Hepatocyte (in vitro differentiated cells): ENCODE results near the gene COX20. TPM values are rescaled to one million over a fixed set of nuclear protein-coding genes. Genes with fewer than 3 reads are reported as not detected.

Experiments
- DNase-seq: peaks from one replicate; pipeline ENCODE4 v3.0.0-alpha.2; 2016; ENCODE audit warnings: low spot score
- H2AFZ ChIP-seq: fragments of 200-600 bp; sonication (generic); 2 replicates; pipeline ENCODE4 v1.6.0; 2016; ENCODE audit warnings: antibody characterized with exemption, mild to moderate bottlenecking
- H3K27ac ChIP-seq: fragments of 200-600 bp; sonication (generic); 2 replicates; pipeline ENCODE4 v1.5.1; 2016; ENCODE audit warnings: mild to moderate bottlenecking
- H3K27me3 ChIP-seq: fragments of 200-600 bp; sonication (generic); 2 replicates; pipeline ENCODE4 v1.6.1; 2016
- H3K36me3 ChIP-seq: fragments of 200-600 bp; sonication (generic); replicated peaks from 2 replicates; pipeline ENCODE4 v1.5.1; 2016; ENCODE audit warnings: low read depth; ENCODE audit not compliant: insufficient read depth
- H3K4me1 ChIP-seq: fragments of 200-600 bp; sonication (generic); 2 replicates; pipeline ENCODE4 v1.5.1; 2016; ENCODE audit warnings: mild to moderate bottlenecking, moderate library complexity; ENCODE audit not compliant: insufficient read depth
- H3K4me2 ChIP-seq: fragments of 200-600 bp; sonication (generic); 2 replicates; pipeline ENCODE4 v1.6.0; 2016
- H3K4me3 ChIP-seq: fragments of 200-600 bp; sonication (generic); 2 replicates; pipeline ENCODE4 v1.5.1; 2016; ENCODE audit warnings: mild to moderate bottlenecking
- H3K79me2 ChIP-seq: fragments of 200-600 bp; sonication (generic); 2 replicates; pipeline ENCODE4 v1.6.0; 2017; ENCODE audit warnings: mild to moderate bottlenecking
- H3K9me2 ChIP-seq: fragments of 200-600 bp; sonication (generic); replicated peaks from 2 replicates; pipeline ENCODE4 v1.6.0; 2017; ENCODE audit warnings: mild to moderate bottlenecking; ENCODE audit not compliant: insufficient read depth
- H3K9me3 ChIP-seq: fragments of 200-600 bp; sonication (generic); 2 replicates; pipeline ENCODE4 v1.5.1; 2016; ENCODE audit warnings: low read depth, mild to moderate bottlenecking
- H4K20me1 ChIP-seq: fragments of 200-600 bp; sonication (generic); 2 replicates; pipeline ENCODE4 v1.6.0; 2016; ENCODE audit warnings: mild to moderate bottlenecking; ENCODE audit not compliant: insufficient read depth, poor library complexity, severe bottlenecking
- EZH2 ChIP-seq: fragments of 200-600 bp; sonication (generic); IDR thresholded peaks from 2 replicates; pipeline ENCODE4 v1.6.1; 2016; ENCODE audit warnings: antibody characterized with exemption, mild to moderate bottlenecking, borderline replicate concordance
- EZH2phosphoT487 ChIP-seq: fragments of 200-600 bp; sonication (generic); IDR thresholded peaks from one replicate; pipeline ENCODE4 v1.6.1; 2018; ENCODE audit warnings: antibody characterized with exemption, mild to moderate bottlenecking, low read depth, moderate library complexity; ENCODE audit not compliant: unreplicated experiment, severe bottlenecking
- WGBS: methylation state at CpG from one replicate; pipeline ENCODE4 v1.1.6; 2016; ENCODE audit warnings: low lambda C conversion rate; ENCODE audit errors: missing lambda C conversion rate; 5-methylcytosine and 5-hydroxymethylcytosine counted together
- polyA plus RNA-seq: library from polyadenylated mRNA; unstranded; fragments of >200 nt; fragmentation: Nextera tagmentation; extraction: Ambion mirVana; gene quantifications from 2 replicates; pipeline ENCODE4 v1.2.1, GENCODE V29; 2016
- total RNA-seq: library from RNA; depleted of rRNA; stranded (reverse); fragments of >200 nt; gene quantifications from 2 replicates; pipeline ENCODE4 v1.2.3, GENCODE V29; 2014
- TF ChIP-seq, protein P1 (sequence below): fragments of 200-600 bp; sonication (generic); IDR thresholded peaks from 2 replicates; pipeline ENCODE4 v1.5.1; 2016; ENCODE audit warnings: antibody characterized with exemption, mild to moderate bottlenecking; ENCODE audit not compliant: poor library complexity

The COX20 gene
- total and polyA plus RNA-seq, 2 experiments from 2014 or later, result 32.0 to 61.9 TPM

DNA sequence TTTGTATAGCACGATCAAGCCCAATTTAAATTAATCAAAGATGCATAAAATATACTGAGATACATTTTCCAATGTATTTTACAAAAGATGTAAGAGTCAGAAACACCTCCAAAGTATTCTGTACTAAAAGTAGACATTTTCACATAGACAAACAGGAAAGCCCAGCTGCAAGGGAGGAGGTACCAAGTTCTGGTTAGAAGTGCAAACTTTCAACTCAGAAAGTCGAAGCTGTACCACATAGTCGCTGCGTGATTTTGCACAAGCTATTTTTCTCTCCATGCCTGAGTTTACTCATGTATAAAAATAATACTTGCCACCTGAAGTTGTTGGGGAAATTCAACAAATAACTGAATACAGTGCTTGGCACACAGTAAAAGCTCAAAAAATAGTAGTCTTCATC lies 34.5 kb downstream of the COX20 start:
- WGBS, result 97% methylated on average over 4 of the region's 4 CpGs
- Histone ChIP-seq H3K9me2 (no peaks in the 10 kb centered on the region), H3K36me3 (no peaks in the 10 kb centered on the region), H3K27ac (no peak overlapping the region), H3K27me3 (no peaks in the 10 kb centered on the region), H3K4me1 (peaks cover 17% of the 10 kb centered on the region), H3K4me2 (no peak overlapping the region), H3K4me3 (no peak overlapping the region), H4K20me1 (no peaks in the 10 kb centered on the region), H3K79me2 (peaks cover 2% of the 10 kb centered on the region), H3K9me3 (no peaks in the 10 kb centered on the region), H2AFZ (no peak overlapping the region)
- TF ChIP-seq, protein P1, sequence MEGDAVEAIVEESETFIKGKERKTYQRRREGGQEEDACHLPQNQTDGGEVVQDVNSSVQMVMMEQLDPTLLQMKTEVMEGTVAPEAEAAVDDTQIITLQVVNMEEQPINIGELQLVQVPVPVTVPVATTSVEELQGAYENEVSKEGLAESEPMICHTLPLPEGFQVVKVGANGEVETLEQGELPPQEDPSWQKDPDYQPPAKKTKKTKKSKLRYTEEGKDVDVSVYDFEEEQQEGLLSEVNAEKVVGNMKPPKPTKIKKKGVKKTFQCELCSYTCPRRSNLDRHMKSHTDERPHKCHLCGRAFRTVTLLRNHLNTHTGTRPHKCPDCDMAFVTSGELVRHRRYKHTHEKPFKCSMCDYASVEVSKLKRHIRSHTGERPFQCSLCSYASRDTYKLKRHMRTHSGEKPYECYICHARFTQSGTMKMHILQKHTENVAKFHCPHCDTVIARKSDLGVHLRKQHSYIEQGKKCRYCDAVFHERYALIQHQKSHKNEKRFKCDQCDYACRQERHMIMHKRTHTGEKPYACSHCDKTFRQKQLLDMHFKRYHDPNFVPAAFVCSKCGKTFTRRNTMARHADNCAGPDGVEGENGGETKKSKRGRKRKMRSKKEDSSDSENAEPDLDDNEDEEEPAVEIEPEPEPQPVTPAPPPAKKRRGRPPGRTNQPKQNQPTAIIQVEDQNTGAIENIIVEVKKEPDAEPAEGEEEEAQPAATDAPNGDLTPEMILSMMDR, result no peak
- TF ChIP-seq EZH2, result no peak
- no peak for TF ChIP-seq EZH2phosphoT487
- no peak for DNase-seq

DNA sequence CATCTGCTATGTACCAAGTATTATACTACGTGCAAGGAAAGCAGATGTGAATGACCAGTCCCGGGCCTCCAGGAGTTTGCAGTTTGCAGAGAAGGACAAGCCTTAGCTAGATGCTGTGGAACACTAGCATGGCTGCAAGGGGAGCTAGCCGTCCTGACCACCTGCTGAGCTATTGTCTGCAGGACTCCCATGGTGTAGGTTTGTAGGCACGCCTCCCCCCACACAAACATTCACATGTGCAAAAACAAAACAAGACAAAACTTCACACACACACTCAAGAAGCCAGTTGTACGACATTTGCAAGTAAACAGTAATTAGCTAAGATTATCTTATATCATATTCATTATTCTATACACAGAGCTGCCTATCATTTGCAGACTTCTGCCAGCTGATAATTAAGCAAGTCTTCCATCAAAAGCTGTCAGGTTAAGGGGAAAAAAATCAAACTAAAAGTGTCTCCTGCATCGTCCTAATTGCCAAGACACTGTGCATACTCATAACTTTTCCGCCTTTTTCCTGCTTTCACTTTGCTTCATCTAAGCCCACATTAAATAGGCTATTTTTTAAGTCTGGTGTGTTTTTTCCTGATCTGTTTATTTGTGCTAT lies 39.6 kb downstream of the COX20 start:
- Histone ChIP-seq H4K20me1 (no peaks in the 10 kb centered on the region), H3K9me2 (no peaks in the 10 kb centered on the region), H3K79me2 (no peaks in the 10 kb centered on the region), H3K4me2 (no peak overlapping the region), H2AFZ (no peak overlapping the region), H3K9me3 (no peaks in the 10 kb centered on the region), H3K4me1 (no peaks in the 10 kb centered on the region), H3K27ac (no peak overlapping the region), H3K36me3 (no peaks in the 10 kb centered on the region), H3K27me3 (no peaks in the 10 kb centered on the region), H3K4me3 (no peak overlapping the region)
- 70% methylated on average over 7 of the region's 7 CpGs for WGBS
- DNase-seq, result no peak
- TF ChIP-seq, protein P1, result no peak
- no peak for TF ChIP-seq EZH2

DNA sequence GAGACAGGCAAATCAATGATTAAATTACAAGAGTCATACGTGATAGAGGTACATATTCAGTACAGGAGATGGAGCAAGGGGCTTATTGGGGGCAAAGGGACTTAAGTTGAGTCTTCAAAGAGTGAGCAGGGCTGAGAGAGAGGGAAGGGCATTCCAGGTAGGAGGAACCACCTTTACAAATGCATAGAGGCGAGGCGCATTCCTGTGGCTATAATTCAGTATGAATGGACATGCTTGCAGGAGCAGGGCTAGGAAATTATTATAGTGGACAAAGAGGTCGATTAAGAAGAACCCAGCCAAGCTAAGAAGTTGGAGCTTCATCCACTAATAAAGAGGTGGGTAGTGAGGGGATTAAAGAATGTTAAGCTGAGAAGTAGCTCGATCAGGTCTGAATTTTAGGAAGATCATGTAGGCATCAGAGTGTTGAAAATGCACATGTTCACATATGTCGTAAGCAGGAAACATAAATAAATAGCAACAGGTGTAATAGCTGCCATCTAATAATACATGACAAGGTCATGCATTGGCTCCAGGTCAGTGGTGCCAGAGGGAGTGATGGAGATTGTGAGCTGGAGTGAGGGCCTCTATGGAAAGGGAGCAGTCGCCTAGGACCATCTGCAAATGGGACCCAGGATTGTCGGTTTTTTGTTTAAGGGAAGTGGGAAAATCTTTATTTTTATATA lies 40.9 kb downstream of the COX20 start:
- H3K9me3 ChIP-seq, result no peaks in the 10 kb centered on the region
- no peak overlapping the region for H3K27ac ChIP-seq
- no peaks in the 10 kb centered on the region for H3K27me3 ChIP-seq
- H3K4me2 ChIP-seq, result no peak overlapping the region
- H2AFZ ChIP-seq, result no peak overlapping the region
- no peaks in the 10 kb centered on the region for H3K9me2 ChIP-seq
- no peak for DNase-seq
- TF ChIP-seq EZH2 (no peak), EZH2phosphoT487 (no peak)
- TF ChIP-seq, protein P1, result no peak
- H3K36me3 ChIP-seq, result no peaks in the 10 kb centered on the region
- no peaks in the 10 kb centered on the region for H4K20me1 ChIP-seq
- no peaks in the 10 kb centered on the region for H3K79me2 ChIP-seq
- 95% methylated on average over 8 of the region's 8 CpGs for WGBS
- H3K4me1 ChIP-seq, result no peaks in the 10 kb centered on the region
- H3K4me3 ChIP-seq, result no peak overlapping the region
